ENCODE data around the gene TCF19.

DNA sequence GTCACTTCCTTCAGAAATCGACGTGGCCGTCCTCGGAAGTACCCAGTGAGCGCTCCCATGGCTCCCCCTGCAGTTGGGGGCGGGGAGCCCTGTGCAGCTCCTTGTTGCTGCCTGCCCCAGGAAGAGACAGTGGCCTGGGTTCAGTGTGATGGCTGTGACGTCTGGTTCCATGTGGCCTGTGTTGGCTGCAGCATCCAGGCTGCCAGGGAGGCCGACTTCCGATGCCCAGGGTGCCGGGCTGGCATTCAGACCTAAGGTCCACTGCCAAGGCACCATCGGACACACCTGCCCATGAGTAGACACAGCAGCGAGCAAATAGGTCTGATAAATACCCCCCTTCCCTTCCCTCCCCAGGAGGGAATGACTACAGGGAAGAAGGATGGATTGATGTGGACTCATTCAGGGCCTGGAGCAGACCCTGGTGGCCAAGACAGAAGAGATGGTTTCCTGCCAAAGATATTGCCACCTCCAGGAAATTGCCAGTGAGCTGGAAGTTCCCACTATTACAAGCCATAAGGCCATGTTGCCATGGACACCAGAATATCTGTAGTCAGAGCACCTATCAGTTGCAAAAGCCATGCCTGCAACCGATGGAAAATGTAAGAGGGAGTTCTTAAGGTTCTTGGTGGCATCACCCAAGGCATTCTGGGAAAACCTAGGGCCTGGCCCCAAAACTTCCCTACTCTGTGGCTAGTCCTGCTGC lies 4.2 kb downstream of the TCF19 start:
- TF ChIP-seq, protein P1, sequence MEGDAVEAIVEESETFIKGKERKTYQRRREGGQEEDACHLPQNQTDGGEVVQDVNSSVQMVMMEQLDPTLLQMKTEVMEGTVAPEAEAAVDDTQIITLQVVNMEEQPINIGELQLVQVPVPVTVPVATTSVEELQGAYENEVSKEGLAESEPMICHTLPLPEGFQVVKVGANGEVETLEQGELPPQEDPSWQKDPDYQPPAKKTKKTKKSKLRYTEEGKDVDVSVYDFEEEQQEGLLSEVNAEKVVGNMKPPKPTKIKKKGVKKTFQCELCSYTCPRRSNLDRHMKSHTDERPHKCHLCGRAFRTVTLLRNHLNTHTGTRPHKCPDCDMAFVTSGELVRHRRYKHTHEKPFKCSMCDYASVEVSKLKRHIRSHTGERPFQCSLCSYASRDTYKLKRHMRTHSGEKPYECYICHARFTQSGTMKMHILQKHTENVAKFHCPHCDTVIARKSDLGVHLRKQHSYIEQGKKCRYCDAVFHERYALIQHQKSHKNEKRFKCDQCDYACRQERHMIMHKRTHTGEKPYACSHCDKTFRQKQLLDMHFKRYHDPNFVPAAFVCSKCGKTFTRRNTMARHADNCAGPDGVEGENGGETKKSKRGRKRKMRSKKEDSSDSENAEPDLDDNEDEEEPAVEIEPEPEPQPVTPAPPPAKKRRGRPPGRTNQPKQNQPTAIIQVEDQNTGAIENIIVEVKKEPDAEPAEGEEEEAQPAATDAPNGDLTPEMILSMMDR (IDR thresholded peaks at IDR 0.05) = no peak
- TF ChIP-seq POLR2A (IDR thresholded peaks at IDR 0.05) = no peak
